ENCODE results near the gene CDH4.

GRCh38 chr20:61419010-61419409 lies 166.9 kb downstream of the CDH4 start:
- no peak for TF ChIP-seq CTCF (IDR thresholded peaks at IDR 0.05)
- TF ChIP-seq POLR2A (IDR thresholded peaks at IDR 0.05): no peak
